Skeletal muscle satellite cell (primary cell): ENCODE measurements around the gene VMAC.

Source experiments
- H3K27me3 ChIP-seq: 2 replicates; pipeline ENCODE4 v1.7.0; 2013; ENCODE audit warnings: low read length; ENCODE audit not compliant: control insufficient read depth, insufficient read depth
- H3K36me3 ChIP-seq: 2 replicates; pipeline ENCODE4 v1.7.0; 2013; ENCODE audit warnings: mild to moderate bottlenecking, control low read depth, low read length; ENCODE audit not compliant: insufficient read depth
- H3K4me1 ChIP-seq: 2 replicates; pipeline ENCODE4 v1.7.0; 2013; ENCODE audit warnings: low read length; ENCODE audit not compliant: control insufficient read depth, insufficient read depth
- H3K4me2 ChIP-seq: 2 replicates; pipeline ENCODE4 v1.7.0; 2013; ENCODE audit warnings: mild to moderate bottlenecking, low read length
- H3K4me3 ChIP-seq: 2 replicates; pipeline ENCODE4 v1.7.0; 2013; ENCODE audit warnings: low read length
- H3K9ac ChIP-seq: 2 replicates; pipeline ENCODE4 v1.7.0; 2013; ENCODE audit warnings: mild to moderate bottlenecking, low read depth, low read length, moderate library complexity
- H3K9me3 ChIP-seq: replicated peaks from 2 replicates; pipeline ENCODE4 v1.7.0; 2013; ENCODE audit warnings: mild to moderate bottlenecking, control low read depth, low read length

Gene VMAC

DNA sequence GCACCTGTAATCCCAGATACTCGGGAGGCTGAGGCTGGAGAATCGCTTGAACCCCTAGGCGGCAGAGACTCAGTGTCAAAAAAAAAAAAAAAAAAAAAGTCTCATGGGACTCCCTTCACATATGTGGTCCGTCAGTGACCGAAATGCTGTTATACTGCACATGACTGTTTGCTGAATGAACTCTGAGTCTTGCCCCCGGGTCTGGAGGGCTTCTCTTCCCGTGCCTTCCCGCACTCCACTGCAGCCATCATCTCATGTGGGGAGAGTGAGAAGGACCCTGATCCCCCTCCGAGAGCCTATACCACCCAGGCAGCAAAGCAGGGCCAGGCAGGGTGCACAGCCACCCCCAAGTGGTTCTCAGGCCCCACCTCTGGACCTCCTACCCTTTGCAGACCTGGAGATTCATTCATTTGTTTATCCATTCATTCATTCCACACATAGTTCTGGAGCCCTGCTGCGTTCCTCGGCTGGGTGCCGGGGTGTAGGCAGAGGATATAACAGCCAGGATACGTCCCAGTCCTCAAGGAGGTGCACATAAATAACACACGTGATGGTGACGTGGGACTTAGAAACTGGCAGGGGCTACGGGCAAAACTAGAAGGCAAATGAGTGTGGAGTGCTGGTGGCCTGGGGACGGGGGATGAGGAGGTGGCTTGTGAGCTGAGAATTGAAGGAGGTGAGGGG, 15.2 kb upstream of the VMAC start:
- Histone ChIP-seq H3K4me3 (no peak overlapping the region), H3K36me3 (peaks cover 1% of the 10 kb centered on the region), H3K9me3 (no peaks in the 10 kb centered on the region), H3K4me1 (no peaks in the 10 kb centered on the region), H3K9ac (no peak overlapping the region), H3K4me2 (no peak overlapping the region), H3K27me3 (peaks cover 43% of the 10 kb centered on the region)

DNA sequence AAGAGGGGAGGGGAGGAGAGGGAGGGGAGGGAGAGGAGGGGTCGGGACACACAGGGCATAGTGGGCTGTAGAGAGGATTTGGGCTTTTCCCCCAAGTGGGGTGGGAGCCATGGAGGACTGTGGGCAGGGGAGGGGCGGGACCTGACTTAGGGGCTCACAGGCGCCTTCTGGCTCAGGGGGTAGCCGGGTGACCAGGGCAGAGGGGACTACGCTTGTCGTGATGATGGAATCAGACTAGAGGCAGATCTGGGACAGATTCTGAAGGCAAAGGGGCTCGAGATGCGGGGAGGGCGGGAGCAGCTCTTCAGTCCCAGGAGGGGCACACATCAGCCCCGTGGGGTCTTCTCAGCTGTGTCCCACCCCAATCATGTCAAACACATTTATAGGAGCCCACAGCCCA, 14.6 kb upstream of the VMAC start:
- no peaks in the 10 kb centered on the region for H3K4me1 ChIP-seq
- peaks cover 43% of the 10 kb centered on the region for H3K27me3 ChIP-seq
- no peak overlapping the region for H3K9ac ChIP-seq
- H3K36me3 ChIP-seq: peaks cover 5% of the 10 kb centered on the region
- no peak overlapping the region for H3K4me3 ChIP-seq
- H3K4me2 ChIP-seq: no peak overlapping the region
- H3K9me3 ChIP-seq: no peaks in the 10 kb centered on the region

- no peaks in the 10 kb centered on the region for H3K4me1 ChIP-seq
Observed at GRCh38 chr19:5891572-5891937, 13.1 kb upstream of the VMAC start.

GRCh38 chr19:5891938-5892771, 12.5 kb upstream of the VMAC start:
- Histone ChIP-seq H3K9ac (no peak overlapping the region), H3K27me3 (peaks cover 30% of the 10 kb centered on the region), H3K9me3 (no peaks in the 10 kb centered on the region), H3K4me2 (no peak overlapping the region), H3K4me1 (no peaks in the 10 kb centered on the region), H3K4me3 (no peak overlapping the region), H3K36me3 (peaks cover 20% of the 10 kb centered on the region)

More at GRCh38 chr19:5891572-5891937, 13.1 kb upstream of the VMAC start:
- Histone ChIP-seq H3K27me3 (peaks cover 35% of the 10 kb centered on the region), H3K9ac (no peak overlapping the region), H3K36me3 (peaks cover 17% of the 10 kb centered on the region), H3K4me2 (no peak overlapping the region), H3K4me3 (no peak overlapping the region), H3K9me3 (no peaks in the 10 kb centered on the region)

- Histone ChIP-seq H3K27me3 (peaks cover 28% of the 10 kb centered on the region), H3K4me2 (no peak overlapping the region), H3K4me3 (no peak overlapping the region), H3K9me3 (no peaks in the 10 kb centered on the region), H3K9ac (no peak overlapping the region), H3K36me3 (peaks cover 20% of the 10 kb centered on the region), H3K4me1 (no peaks in the 10 kb centered on the region)
Observed at GRCh38 chr19:5892772-5893275, 11.8 kb upstream of the VMAC start.

DNA sequence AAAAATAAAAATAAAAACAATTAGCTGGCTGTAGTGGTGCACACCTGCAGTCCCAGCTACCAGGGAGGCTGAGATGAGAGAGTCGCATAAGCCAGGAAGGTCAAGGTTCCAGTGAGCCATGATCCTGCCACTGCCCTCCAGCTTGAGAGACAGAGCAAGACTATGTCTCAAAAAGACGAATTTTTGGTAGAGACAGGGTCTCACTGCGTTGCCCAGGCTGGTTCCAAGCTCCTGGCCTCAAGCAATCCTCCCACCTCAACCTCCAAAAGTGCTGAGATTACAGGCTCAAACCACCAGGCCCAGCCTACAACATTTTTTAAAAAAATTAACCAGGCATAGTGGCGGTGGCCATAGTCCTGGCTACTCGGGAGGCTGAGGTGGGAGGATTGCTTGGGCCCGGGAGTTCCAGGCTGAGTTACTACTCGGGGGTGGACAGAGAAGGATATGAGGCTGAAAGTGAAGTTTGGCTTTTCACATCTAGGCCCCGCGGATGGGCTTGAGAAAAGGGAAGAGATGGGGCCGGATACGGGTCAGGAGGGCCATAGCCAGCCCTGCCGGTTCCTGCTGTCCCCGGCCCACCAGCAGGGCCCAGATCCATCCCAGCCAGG, 11.3 kb upstream of the VMAC start:
- H3K4me3 ChIP-seq: no peak overlapping the region
- no peaks in the 10 kb centered on the region for H3K4me1 ChIP-seq
- no peak overlapping the region for H3K9ac ChIP-seq
- no peaks in the 10 kb centered on the region for H3K9me3 ChIP-seq
- peaks cover 25% of the 10 kb centered on the region for H3K27me3 ChIP-seq
- peaks cover 20% of the 10 kb centered on the region for H3K36me3 ChIP-seq
- H3K4me2 ChIP-seq: no peak overlapping the region

GRCh38 chr19:5893907-5894703, 10.6 kb upstream of the VMAC start:
- Histone ChIP-seq H3K9ac (no peak overlapping the region), H3K4me1 (no peaks in the 10 kb centered on the region)

DNA sequence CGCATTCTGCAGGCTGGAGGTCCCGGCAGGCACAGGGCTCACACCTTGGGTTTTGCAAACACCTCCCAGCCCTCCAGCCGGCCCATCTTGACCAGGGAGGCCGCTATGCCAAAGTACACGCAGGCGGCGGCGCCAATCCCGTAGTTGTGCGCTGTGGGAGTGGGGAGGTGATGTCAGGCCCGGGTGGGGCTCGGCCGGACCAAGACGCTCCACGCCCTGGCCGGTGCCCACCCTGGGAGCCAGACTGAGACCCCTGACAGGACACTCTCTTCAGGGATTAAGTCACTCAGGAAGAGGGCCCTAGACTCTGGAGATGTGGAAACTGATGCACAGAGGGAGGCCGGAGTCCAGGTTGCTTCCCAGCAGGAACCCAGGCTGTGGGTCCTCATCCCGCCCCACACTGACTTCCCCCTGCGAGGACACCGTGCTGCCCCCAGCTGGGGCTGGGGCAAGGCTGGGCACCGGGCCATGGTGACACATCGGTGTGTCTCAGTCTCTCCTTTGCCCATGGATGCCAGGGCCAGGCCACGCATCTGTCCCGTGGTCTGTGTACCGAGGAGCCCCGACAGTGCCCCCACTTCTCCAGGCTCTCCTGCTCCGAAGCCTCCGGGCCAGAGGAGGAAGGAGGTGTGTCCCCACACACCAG, 9.8 kb upstream of the VMAC start:
- Histone ChIP-seq H3K27me3 (peaks cover 19% of the 10 kb centered on the region), H3K4me2 (no peak overlapping the region), H3K4me3 (no peak overlapping the region), H3K9me3 (no peaks in the 10 kb centered on the region), H3K4me1 (no peaks in the 10 kb centered on the region), H3K36me3 (peaks cover 20% of the 10 kb centered on the region), H3K9ac (no peak overlapping the region)

More at GRCh38 chr19:5893907-5894703, 10.6 kb upstream of the VMAC start:
- Histone ChIP-seq H3K4me3 (no peak overlapping the region), H3K4me2 (no peak overlapping the region), H3K36me3 (peaks cover 20% of the 10 kb centered on the region), H3K27me3 (peaks cover 24% of the 10 kb centered on the region), H3K9me3 (no peaks in the 10 kb centered on the region)

DNA sequence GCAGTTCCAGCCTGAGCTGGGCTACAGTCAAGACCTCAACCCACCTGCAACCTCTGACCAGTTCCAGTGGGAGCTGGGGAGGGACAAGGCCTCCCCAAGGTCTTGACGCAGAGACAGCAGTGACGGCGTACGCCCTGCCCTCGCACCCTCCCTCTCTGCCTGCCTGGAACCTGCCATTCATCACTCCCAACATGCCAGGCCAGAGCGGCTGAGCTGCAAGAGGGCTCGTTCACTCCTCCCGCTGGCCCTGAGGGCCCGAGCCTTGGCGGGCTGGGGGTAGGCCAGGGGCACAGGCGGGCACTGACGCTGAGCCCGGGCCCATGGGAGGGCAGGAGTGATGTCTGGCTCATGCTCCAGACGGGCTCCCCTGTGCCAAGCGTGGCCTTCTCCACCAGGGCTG, 9.3 kb upstream of the VMAC start:
- Histone ChIP-seq H3K27me3 (peaks cover 15% of the 10 kb centered on the region), H3K9ac (no peak overlapping the region), H3K4me1 (no peaks in the 10 kb centered on the region), H3K4me3 (no peak overlapping the region), H3K4me2 (no peak overlapping the region), H3K9me3 (no peaks in the 10 kb centered on the region), H3K36me3 (peaks cover 20% of the 10 kb centered on the region)

GRCh38 chr19:5895890-5896289, 8.8 kb upstream of the VMAC start:
- peaks cover 20% of the 10 kb centered on the region for H3K36me3 ChIP-seq
- H3K4me1 ChIP-seq: peaks cover 1% of the 10 kb centered on the region
- H3K27me3 ChIP-seq: peaks cover 15% of the 10 kb centered on the region
- no peak overlapping the region for H3K9ac ChIP-seq
- H3K9me3 ChIP-seq: no peaks in the 10 kb centered on the region
- H3K4me3 ChIP-seq: no peak overlapping the region
- no peak overlapping the region for H3K4me2 ChIP-seq
